H54 (cell line): ENCODE data around the gene GALR3.
"Not testable (repeated sequence)": the region's sequence is repeated elsewhere in the genome, so short reads cannot be mapped to it uniquely, and the experiment has no call there.

Experiments used
- DNase-seq: peaks from one replicate; pipeline ENCODE4 v3.0.0; 2011; ENCODE audit warnings: low spot score, mixed read lengths; ENCODE audit not compliant: insufficient read length
- FAIRE-seq: peaks from 3 replicates; lab custom pipeline; 2011; peaks lifted over from hg19 to GRCh38; lab: Jason Lieb, UNC
- POLR2A ChIP-seq: IDR thresholded peaks from 2 replicates; pipeline ENCODE4 v1.6.1; 2011; ENCODE audit warnings: low read depth, mild to moderate bottlenecking, low read length

GALR3 gene

DNA sequence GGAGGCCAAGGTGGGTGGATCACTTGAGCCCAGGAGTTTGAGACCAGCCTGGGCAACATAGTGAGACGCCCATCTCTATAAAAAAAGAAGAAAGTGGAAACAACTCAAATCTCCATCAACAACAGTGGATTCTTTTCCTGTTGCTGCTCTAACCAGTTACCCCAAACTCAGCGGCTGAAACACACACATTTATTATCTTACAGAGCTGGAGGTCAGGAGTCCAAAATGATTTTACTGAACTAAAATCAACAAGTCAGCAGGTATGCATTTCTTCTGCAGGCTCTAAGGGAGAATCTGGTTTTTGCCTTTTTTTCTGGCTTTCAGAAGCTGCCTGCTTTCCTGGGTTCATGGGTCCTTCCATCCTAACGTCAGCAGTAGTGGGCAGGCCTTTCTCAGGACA is 27.1 kb upstream of the GALR3 start:
- no peak for TF ChIP-seq POLR2A
- FAIRE-seq = no peak
- DNase-seq = no peak

DNA sequence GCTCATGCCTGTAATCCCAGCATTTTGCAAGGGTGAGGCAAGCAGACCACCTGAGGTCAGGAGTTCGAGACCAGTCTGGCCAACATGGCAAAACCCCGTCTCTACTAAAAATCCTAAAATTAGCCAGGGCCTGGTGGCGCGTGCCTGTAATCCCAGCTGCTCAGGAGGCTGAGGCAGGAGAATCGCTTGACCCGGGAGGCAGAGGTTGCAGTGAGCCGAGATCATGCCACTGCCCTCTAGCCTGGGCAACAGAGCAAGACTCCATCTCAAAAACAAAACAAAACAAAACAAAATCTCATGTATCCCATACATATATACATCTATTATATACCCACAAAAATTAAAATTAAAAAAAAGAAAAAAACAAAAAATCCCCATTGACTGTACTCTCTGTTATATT is 25.9 kb upstream of the GALR3 start:
- not testable (repeated sequence) for FAIRE-seq, DNase-seq

DNA sequence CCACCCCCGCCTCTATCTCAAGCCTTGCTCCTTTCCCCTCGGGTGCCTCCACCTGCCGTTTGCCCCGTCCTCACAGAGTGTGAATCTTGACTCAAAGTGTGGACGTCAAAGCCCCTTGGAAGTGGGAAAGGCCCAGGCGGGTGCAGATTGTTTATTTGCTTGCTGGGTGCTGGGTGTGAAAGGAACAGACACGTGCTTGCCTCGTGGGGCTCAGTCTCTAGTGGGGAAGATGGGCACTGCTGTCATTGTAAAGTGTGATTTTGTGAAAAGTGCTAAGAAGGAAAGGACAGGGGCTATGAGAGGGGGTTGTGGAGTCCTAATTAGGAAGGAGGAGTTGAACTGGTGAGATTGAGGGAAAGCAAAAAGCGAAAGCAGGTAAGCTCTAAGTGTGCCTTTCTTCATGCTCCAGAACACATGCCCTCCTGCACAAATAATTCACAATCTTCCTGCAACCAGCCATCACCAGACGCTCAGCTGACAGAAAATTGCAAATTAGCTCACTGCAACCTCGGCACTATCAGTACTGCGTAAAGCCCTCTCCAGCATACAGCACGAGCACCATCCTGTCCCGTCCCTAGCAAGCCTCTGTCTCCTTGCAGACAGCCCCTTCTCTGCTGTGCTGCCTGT is 25.2 kb upstream of the GALR3 start:
- no peak for TF ChIP-seq POLR2A
- no peak for DNase-seq
- FAIRE-seq = no peak

DNA sequence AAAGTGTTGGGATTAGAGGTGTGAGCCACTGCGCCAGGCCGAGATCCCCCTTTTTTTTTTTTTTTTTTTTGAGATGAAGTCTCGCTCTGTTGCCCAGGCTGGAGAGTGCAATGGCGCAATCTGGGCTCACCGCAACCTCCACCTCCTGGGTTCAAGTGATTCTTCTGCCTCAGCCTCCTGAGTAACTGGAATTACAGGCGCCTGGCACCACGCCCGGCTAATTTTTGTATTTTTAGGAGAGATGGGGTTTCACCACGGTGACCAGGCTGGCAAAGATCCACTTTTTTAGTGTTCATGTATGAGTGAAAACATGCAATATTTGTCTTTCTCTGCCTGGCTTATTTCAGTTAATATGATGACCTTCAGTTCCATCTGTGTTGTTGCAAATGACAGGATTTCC is 23.2 kb upstream of the GALR3 start:
- FAIRE-seq, DNase-seq: not testable (repeated sequence)

DNA sequence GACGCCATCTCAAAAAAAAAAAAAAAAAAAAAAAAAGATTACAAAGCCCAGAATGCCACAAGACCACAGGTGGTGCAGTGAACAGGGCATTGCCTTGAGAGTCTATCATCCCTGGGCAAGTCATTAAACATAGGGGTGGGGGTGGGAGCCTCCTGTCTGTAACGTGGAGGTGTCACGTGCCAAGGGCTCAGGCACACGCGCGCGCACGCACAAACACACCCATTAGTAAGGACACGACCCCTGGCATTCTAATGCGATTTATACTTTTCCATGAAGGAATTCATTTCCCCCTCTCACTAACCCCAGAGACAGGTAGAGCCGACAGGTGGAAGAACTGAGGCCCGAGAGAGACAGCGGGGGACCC is 21.3 kb upstream of the GALR3 start:
- no peak for FAIRE-seq
- DNase-seq = no peak
- no peak for TF ChIP-seq POLR2A

DNA sequence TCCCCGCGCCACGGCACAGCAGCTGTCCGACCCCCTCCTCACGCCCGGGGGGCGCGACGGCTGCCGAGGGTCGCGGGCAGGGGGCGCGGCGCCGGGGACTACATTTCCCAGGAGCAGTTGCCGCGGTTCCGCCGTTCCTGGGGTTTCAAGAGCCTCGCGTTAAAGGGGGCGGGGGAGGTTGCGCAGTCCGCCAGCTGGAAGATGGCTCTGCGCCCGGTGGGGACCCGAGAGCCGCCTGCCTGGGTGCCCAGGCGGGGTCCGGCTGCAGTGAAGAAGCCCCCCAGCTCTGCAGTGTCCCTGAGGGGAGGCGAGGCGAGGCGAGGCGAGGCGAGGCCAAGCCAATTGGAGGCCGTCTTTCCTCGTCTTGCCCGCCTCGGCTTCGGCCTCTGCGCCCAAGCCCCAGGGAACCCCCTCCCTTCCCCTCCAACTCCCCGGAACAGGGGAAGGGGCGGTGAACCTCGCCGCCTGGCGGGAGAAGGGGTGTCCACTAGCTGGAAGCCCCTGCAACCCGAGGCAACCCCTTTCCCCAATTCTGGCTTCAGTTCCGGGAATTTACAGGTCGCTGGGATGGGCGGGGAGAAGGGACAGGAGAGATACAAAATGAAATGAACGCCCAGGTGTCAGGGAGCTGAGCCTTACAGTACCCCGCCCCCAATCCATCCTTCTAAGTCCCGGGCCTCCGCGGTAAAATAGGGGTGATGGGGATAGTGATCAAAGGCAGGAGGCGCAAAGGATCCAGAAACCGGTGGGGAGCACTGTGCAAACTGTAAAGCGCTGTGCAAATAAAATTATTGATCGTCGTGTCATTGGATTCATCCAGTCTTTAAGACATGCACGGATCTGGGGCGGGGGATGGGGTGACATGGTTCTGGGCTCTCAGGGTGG is 20.6 kb upstream of the GALR3 start:
- TF ChIP-seq POLR2A = no peak
- FAIRE-seq = no peak
- DNase-seq = no peak

DNA sequence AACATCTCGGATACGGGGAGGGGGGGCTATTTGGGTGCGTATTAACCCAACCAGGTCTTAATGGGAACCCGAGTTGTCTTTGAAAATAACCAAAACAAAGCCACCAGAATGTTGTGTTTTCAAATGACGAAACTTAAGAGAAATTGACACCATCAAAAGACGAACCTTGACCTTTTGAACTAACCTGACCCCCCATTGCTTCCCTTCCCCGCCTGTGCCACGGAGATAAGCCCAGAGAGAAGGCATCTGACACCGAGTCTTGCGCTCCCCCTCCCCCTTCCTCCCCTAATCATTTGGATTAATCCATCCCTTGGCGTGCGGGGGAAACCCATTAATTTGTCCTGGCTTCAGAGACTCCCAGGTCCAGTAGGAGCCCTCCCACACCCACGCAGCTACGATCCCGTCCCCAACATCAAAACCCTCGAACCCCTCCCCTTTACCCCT is 20.0 kb upstream of the GALR3 start:
- DNase-seq = no peak
- no peak for FAIRE-seq
- TF ChIP-seq POLR2A = no peak

DNA sequence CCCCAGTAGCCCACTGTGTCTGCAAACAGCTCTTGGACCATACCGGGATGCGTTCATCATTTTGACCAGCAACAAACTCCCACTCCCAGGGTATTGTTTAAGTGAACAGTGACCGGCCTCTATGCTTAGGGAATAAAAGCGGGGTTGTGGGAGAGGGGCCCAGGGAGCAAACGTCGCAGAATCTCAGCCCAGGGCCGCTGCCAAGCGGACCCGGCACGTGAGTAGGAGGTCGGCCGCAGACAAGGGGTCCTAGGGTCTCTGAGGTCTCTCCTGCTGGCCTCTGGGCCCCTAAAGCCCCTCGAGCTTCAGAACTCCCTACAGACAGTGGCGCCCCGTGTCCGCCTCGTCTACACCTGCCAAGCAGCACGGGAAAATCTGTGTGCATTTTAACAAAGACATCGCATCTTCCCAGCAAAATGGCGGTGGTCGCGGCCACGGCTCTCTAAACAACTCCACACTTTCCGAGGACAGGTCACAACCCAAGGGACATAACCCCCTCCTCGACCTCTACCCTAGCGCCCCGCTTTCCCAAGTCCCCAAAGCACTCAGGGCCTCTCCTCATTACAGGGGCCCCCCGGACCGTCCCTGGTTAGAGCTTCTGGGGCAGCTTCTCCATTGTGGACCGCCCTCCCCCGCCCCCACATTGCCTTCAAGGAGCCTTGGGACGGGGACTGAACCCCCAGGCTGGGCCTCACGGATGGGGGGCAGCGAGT is 19.4 kb upstream of the GALR3 start:
- FAIRE-seq (no peak), DNase-seq (no peak)
- TF ChIP-seq POLR2A = no peak

DNA sequence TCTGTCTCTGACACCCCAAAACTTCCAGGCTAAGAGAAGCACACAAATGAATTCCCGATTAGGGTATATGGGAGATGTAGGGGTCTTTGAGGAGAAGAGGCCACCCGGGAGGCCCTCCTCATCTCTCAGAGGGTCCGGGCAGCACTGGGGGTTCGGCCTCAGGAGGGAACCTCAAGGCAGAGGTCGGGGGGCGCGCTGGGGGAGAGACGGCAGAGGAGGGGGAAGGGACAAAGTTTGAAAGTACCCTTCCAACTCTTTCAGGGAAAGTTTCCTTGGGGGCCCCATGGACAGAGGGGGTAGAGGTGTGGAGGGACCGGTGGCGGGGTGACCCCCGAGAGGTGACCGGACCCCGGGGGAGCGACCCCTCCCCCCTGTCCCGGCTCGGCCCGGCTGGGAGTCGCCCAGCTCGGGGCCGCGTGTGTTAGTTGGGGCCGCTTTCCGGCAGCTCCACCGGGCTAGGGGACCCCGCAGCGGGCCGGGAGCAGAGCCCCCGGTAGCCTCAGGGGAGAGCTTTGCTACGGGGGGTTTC is 18.8 kb upstream of the GALR3 start:
- FAIRE-seq (no peak), DNase-seq (no peak)
- no peak for TF ChIP-seq POLR2A

DNA sequence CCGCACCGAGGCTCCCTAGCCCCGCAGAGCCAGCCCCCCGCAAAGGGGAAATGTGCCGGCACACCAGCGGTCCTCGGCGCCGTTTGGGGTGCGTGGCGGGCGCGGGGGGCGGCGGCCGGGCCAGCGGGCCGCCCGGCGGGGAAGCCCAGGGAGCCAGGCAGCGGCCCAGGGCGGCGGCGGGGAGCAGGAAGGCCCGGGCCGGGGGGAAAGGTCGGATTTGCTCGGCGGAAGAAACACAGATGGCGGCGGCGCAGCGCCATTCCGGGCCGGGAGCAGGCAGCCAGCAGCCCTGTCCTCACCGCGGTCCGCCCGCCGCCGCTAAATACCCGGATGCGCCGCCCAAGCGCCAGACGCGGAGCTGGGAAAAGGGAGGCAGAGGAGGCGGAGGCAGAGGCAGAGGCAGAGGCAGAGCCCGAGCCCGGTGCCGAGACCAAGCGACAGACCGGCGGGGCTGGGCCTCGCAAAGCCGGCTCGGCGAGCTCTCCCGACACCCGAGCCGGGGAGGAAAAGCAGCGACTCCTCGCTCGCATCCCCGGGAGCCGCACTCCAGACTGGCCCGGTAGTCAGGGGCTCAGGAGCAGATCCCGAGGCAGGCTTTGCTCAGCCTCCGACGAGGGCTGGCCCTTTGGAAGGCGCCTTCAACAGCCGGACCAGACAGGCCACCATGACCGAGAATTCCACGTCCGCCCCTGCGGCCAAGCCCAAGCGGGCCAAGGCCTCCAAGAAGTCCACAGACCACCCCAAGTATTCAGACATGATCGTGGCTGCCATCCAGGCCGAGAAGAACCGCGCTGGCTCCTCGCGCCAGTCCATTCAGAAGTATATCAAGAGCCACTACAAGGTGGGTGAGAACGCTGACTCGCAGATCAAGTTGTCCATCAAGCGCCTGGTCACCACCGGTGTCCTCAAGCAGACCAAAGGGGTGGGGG is 18.0 kb upstream of the GALR3 start:
- DNase-seq (no peak), FAIRE-seq (no peak)
- no peak; the same call in 1 of the 2 replicates for TF ChIP-seq POLR2A

DNA sequence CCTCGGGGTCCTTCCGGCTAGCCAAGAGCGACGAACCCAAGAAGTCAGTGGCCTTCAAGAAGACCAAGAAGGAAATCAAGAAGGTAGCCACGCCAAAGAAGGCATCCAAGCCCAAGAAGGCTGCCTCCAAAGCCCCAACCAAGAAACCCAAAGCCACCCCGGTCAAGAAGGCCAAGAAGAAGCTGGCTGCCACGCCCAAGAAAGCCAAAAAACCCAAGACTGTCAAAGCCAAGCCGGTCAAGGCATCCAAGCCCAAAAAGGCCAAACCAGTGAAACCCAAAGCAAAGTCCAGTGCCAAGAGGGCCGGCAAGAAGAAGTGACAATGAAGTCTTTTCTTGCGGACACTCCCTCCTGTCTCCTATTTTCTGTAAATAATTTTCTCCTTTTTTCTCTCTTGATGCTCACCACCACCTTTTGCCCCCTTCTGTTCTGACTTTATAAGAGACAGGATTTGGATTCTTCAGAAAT is 17.3 kb upstream of the GALR3 start:
- DNase-seq = no peak
- FAIRE-seq = no peak
- no peak for TF ChIP-seq POLR2A

DNA sequence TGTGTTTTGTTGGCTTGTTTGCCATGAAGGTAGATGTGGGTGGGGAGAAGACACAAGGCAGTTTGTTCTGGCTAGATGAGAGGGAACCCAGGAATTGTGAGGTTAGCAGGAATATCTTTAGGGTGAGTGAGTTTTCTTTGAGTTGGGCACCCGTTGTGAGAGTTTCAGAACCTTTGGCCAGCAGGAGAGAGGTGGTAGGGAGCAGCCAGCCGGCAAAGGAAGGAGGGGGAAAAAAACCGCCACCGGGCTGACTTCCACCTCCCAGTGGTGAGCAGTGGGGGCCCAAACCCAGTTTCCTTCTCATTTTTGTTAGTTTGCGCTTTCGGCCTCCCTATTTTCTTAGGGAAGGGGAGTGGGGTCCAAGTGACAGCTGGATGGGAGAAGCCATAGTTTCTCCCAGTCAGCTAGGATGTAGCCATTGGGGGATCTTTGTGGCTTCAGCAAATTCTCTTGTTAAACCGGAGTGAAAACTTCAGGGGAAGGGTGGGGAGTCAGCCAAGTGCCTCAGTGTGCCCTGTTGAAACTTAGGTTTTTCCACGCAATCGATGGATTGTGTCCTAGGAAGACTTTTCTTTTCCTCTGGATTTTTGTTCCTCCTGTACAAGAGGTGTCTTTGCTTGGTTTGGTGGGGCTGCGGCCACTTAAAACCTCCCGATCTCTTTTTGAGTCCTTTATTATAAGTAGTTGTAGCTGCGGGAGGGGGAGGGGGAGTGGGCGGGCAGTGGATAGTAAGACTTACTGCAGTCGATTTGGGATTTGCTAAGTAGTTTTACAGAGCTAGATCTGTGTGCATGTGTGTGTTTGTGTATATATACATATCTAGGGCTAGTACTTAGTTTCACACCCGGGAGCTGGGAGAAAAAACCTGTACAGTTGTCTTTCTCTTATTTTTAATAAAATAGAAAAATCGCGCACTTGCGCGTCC is 16.5 kb upstream of the GALR3 start:
- DNase-seq (no peak), FAIRE-seq (no peak)
- no peak for TF ChIP-seq POLR2A
